Mucosa of descending colon (tissue), 3 donors: ENCODE measurements around the gene RMRP. TPM values are rescaled to one million over a fixed set of nuclear protein-coding genes. Genes with fewer than 3 reads are reported as not detected.
A peak's percentile ranks its signal among the peaks of the same experiment; 100 is the strongest.

ENCODE experiments used
- ATAC-seq: fragments of 200-7000 bp; cut with Tn5 transposase; one replicate; pipeline ENCODE4 v1.9.1; 2020; ENCODE audit warnings: mild to moderate bottlenecking, moderate library complexity
- DNase-seq, 3 donors: peaks; one replicate each; pipeline ENCODE4 v3.0.0-alpha.2; 2020
- H3K36me3 ChIP-seq: fragments of 200-600 bp; one replicate; pipeline ENCODE4 v1.8.0; 2021; ENCODE audit warnings: low read depth, mild to moderate bottlenecking
- H3K4me1 ChIP-seq: fragments of 200-600 bp; one replicate; pipeline ENCODE4 v1.8.0; 2021; ENCODE audit warnings: low read depth, mild to moderate bottlenecking
- H3K4me3 ChIP-seq: fragments of 200-600 bp; one replicate; pipeline ENCODE4 v1.8.0; 2021; ENCODE audit warnings: mild to moderate bottlenecking
- H3K9me3 ChIP-seq: fragments of 200-600 bp; one replicate; pipeline ENCODE4 v1.8.0; 2021; ENCODE audit warnings: mild to moderate bottlenecking
- intact Hi-C, 2 donors: fragments of 100-400 bp; cut with DNase I in 1 of 2; cut with micrococcal nuclease in 1 of 2; formaldehyde crosslinking; loops; one replicate each; pipeline versions ENCODE4 v1.11.0 to v1.11.1; 2022; cut with DNase I, micrococcal nuclease
- total RNA-seq, 3 donors: library from RNA; stranded (reverse); fragmentation: NEBNext Ultra II Directional in 2 of 3; extraction: Animal tissue kit (Norgen Biotek cat#: 25700) in 2 of 3; gene quantifications; one replicate each; pipeline versions ENCODE4 v1.2.1 to v1.2.4, GENCODE V29; 2021 to 2023
- TF ChIP-seq, protein P1 (sequence below): fragments of 200-600 bp; IDR thresholded peaks from one replicate; pipeline ENCODE4 v1.8.0; 2022; ENCODE audit warnings: antibody characterized with exemption, mild to moderate bottlenecking
- donor health status: DM: no; HTN: no; CAD: no; lungs with moderate emphysema.
- donor health status: DM: no; HTN: no; CAD: no.
- donor health status: DM: no; HTN: yes; CAD: no.

Gene RMRP
- total RNA-seq, 3 donors from 2014 or later = 9,213 to 30,268 (median 19,463) TPM

DNA sequence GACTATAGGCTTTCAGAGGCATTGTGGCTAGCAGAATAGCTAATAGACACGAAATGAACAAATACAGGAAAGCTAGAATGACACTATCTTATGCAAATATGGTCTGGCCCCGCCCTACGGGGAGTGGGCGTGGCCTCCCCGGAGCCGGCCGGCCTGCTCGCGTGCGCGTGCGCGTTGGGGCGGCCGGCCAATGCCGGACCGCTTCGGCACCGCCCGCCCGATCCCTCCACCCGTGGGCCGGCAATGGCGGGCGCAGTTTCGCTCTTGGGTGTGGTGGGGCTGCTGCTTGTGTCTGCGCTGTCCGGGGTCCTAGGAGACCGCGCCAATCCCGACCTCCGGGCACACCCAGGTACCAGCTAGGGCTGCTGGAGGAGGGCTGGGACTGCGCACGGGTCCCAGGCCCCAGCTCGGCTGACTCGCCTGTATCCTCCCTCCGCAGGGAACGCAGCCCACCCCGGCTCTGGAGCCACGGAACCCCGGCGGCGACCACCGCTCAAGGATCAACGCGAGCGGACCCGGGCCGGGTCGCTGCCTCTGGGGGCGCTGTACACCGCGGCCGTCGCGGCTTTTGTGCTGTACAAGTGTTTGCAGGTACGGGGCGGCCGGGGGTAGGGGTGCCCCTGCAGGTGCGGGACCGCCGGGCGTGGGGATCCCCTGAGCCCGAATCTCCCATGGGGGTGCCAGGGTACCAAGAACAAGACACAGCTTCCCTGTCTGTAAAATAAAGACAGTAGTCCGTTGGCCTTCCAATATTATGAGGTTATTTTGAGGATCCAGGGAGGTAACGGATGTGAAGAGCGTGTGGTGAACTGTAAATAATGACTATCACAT is 533 bp upstream of the RMRP start, which contains the start of gene CCDC107:
CCDC107 (plus strand) TSS at position 156 of the 831 bp plus-strand sequence; CDS start at position 244, 88 bp downstream.
- DNase-seq (peak; percentile 89 to 91 (median 89)), ATAC-seq (peak; percentile 86)
- H3K4me3 ChIP-seq = peak within 1 kb of the TSS; percentile 73
- intact Hi-C loops = loop anchor here in 1 of 2 donors (5.0 kb wide), 1 partner anchor 74 kb away; the partner anchor contains the start of genes CREB3 and TLN1
- H3K36me3 ChIP-seq = peaks cover 5% of the 10 kb centered on the region
- TF ChIP-seq, protein P1, sequence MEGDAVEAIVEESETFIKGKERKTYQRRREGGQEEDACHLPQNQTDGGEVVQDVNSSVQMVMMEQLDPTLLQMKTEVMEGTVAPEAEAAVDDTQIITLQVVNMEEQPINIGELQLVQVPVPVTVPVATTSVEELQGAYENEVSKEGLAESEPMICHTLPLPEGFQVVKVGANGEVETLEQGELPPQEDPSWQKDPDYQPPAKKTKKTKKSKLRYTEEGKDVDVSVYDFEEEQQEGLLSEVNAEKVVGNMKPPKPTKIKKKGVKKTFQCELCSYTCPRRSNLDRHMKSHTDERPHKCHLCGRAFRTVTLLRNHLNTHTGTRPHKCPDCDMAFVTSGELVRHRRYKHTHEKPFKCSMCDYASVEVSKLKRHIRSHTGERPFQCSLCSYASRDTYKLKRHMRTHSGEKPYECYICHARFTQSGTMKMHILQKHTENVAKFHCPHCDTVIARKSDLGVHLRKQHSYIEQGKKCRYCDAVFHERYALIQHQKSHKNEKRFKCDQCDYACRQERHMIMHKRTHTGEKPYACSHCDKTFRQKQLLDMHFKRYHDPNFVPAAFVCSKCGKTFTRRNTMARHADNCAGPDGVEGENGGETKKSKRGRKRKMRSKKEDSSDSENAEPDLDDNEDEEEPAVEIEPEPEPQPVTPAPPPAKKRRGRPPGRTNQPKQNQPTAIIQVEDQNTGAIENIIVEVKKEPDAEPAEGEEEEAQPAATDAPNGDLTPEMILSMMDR = peak; percentile 52
- no peaks in the 10 kb centered on the region for H3K9me3 ChIP-seq
- H3K4me1 ChIP-seq = peaks cover 52% of the 10 kb centered on the region

GRCh38 chr9:35656831-35657545 is 831 bp downstream of the RMRP start:
- peaks cover 5% of the 10 kb centered on the region for H3K36me3 ChIP-seq
- H3K9me3 ChIP-seq = no peaks in the 10 kb centered on the region
- no peak for DNase-seq
- no peak for ATAC-seq
- no peak overlapping the region for H3K4me3 ChIP-seq
- TF ChIP-seq, protein P1 = no peak
- peaks cover 59% of the 10 kb centered on the region for H3K4me1 ChIP-seq
- intact Hi-C loops = loop anchor here in 1 of 2 donors (5.0 kb wide), 1 partner anchor 75 kb away; the partner anchor contains the start of genes CREB3 and TLN1

- H3K4me3 ChIP-seq = no peak overlapping the region
- H3K36me3 ChIP-seq = peaks cover 5% of the 10 kb centered on the region
- ATAC-seq (no peak), DNase-seq (no peak)
- H3K9me3 ChIP-seq = no peaks in the 10 kb centered on the region
- H3K4me1 ChIP-seq = peaks cover 57% of the 10 kb centered on the region
- TF ChIP-seq, protein P1 = no peak
- intact Hi-C loops = loop anchor here in 1 of 2 donors (5.0 kb wide), 1 partner anchor 76 kb away; the partner anchor contains the start of genes CREB3 and TLN1
Measured at GRCh38 chr9:35656348-35656747, 1.5 kb downstream of the RMRP start.

DNA sequence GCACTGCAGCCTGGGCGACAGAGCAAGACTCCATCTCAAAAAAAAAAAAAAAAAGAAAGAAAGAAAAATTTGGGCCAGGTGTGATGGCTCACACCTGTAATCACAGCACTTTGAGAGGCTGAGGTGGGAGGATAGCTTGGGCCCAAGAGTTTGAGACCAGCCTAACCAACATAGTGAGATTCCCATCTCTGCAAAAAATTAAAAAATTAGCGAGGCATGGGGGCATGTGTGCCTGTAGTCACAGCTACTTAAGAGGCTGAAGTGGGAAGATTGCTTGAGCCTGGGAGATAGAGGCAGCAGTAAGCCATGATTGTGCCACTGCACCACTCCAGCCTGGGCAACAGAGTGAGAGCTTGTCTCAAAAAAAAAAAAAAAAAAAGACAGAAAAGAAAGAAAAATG is 4.2 kb downstream of the RMRP start:
- Histone ChIP-seq H3K4me3 (no peak overlapping the region), H3K36me3 (peaks cover 5% of the 10 kb centered on the region), H3K4me1 (peaks cover 35% of the 10 kb centered on the region), H3K9me3 (no peaks in the 10 kb centered on the region)
- DNase-seq = no peak
- ATAC-seq = no peak
- TF ChIP-seq, protein P1 = no peak
- intact Hi-C loops = no loop called here

- ATAC-seq = no peak
- Histone ChIP-seq H3K36me3 (peaks cover 3% of the 10 kb centered on the region), H3K4me1 (peaks cover 32% of the 10 kb centered on the region), H3K4me3 (no peak overlapping the region), H3K9me3 (no peaks in the 10 kb centered on the region)
- DNase-seq = no peak
- intact Hi-C loops = no loop called here
- TF ChIP-seq, protein P1 = no peak
Measured at GRCh38 chr9:35652829-35653209, 5.0 kb downstream of the RMRP start.
